Activated CD8-positive, alpha-beta T cell treated with anti-CD3 and anti-CD28 coated beads for 36 hours (primary cell): ENCODE results near the gene CXADR. TPM values are rescaled to one million over a fixed set of nuclear protein-coding genes. Genes with fewer than 3 reads are reported as not detected.

Source experiments
- ATAC-seq: fragments of 200-7000 bp; cut with Tn5 transposase; one replicate; pipeline ENCODE4 v1.10.0; 2021; ENCODE audit warnings: mild to moderate bottlenecking, moderate library complexity
- CTCF ChIA-PET: fragments of 350-600 bp; sonication (Branson Sonifier 250); formaldehyde crosslinking; loops from one replicate; lab custom pipeline; 2021; ENCODE audit warnings: antibody characterized with exemption; lab: Charles Lee
- POLR2A ChIA-PET: fragments of 350-600 bp; sonication (Branson Sonifier 250); formaldehyde crosslinking; loops from one replicate; lab custom pipeline; 2021; ENCODE audit warnings: antibody characterized with exemption; lab: Charles Lee
- DNase-seq: peaks from one replicate; pipeline ENCODE4 v3.0.0-alpha.2; 2020
- H3K27ac Mint-ChIP-seq: one replicate; pipeline ENCODE4 v1.8.0; 2021; ENCODE audit warnings: mild to moderate bottlenecking, mixed read lengths
- H3K27me3 Mint-ChIP-seq: one replicate; pipeline ENCODE4 v1.8.0; 2021; ENCODE audit warnings: mixed read lengths
- H3K36me3 Mint-ChIP-seq: one replicate; pipeline ENCODE4 v1.8.0; 2021; ENCODE audit warnings: low read depth, mixed read lengths
- H3K4me1 Mint-ChIP-seq: one replicate; pipeline ENCODE4 v1.8.0; 2021; ENCODE audit warnings: low read depth, mixed read lengths
- H3K4me3 Mint-ChIP-seq: one replicate; pipeline ENCODE4 v1.8.0; 2021; ENCODE audit warnings: mild to moderate bottlenecking, moderate library complexity, mixed read lengths
- H3K9me3 Mint-ChIP-seq: one replicate; pipeline ENCODE4 v1.8.0; 2021; ENCODE audit warnings: mixed read lengths
- intact Hi-C: fragments of 100-400 bp; cut with micrococcal nuclease; formaldehyde crosslinking; loops from one replicate; pipeline ENCODE4 v1.10.0; 2022
- total RNA-seq, 2 experiments: library from RNA; stranded (reverse); gene quantifications; one replicate each; pipeline ENCODE4 v1.2.3, GENCODE V29; 2021
- TF ChIP-seq, protein P1 (sequence below): fragments of 200-600 bp; IDR thresholded peaks from one replicate; pipeline ENCODE4 v1.8.0; 2022; ENCODE audit warnings: antibody characterized with exemption, mild to moderate bottlenecking

The CXADR gene
- total RNA-seq, 2 experiments from 2014 or later: 0.20 to 0.29 TPM

DNA sequence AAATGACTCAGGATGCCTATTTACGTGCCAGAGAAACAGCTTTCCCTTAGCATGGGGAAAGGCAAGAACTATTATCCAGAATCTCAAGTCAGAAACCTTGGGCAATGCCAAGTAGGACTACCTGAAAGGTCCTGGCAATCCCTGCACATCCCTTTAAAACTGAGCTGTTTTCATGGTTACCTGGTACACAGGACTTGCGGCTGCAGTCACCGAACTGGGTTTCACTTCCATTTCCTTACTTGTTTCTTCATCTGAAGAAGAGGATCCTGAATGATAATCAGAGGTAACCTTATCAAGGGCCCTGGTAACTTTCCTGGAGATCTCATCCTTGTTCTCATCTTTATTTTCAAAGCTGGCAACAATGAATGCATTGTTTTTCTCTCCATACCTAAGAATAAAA, 85.6 kb downstream of the CXADR start:
- CTCF ChIA-PET: interaction anchor here (1.0 to 1.3 kb wide), 3 partner anchors 12 to 44 kb away, joined by 3 to 4 read pairs (median 4); no protein-coding TSS in a partner anchor
- intact Hi-C loops: no loop called here
- no peak for DNase-seq
- POLR2A ChIA-PET: interaction anchor here (1.1 to 1.6 kb wide), 2 partner anchors 11 to 13 kb away, joined by 3 to 6 read pairs; no protein-coding TSS in a partner anchor
- Mint-ChIP-seq H3K9me3 (no peaks in the 10 kb centered on the region), H3K27ac (no peak overlapping the region), H3K4me1 (peaks cover 12% of the 10 kb centered on the region), H3K27me3 (no peaks in the 10 kb centered on the region), H3K36me3 (peaks cover 53% of the 10 kb centered on the region), H3K4me3 (no peak overlapping the region)
- ATAC-seq: no peak
- TF ChIP-seq, protein P1, sequence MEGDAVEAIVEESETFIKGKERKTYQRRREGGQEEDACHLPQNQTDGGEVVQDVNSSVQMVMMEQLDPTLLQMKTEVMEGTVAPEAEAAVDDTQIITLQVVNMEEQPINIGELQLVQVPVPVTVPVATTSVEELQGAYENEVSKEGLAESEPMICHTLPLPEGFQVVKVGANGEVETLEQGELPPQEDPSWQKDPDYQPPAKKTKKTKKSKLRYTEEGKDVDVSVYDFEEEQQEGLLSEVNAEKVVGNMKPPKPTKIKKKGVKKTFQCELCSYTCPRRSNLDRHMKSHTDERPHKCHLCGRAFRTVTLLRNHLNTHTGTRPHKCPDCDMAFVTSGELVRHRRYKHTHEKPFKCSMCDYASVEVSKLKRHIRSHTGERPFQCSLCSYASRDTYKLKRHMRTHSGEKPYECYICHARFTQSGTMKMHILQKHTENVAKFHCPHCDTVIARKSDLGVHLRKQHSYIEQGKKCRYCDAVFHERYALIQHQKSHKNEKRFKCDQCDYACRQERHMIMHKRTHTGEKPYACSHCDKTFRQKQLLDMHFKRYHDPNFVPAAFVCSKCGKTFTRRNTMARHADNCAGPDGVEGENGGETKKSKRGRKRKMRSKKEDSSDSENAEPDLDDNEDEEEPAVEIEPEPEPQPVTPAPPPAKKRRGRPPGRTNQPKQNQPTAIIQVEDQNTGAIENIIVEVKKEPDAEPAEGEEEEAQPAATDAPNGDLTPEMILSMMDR: no peak

DNA sequence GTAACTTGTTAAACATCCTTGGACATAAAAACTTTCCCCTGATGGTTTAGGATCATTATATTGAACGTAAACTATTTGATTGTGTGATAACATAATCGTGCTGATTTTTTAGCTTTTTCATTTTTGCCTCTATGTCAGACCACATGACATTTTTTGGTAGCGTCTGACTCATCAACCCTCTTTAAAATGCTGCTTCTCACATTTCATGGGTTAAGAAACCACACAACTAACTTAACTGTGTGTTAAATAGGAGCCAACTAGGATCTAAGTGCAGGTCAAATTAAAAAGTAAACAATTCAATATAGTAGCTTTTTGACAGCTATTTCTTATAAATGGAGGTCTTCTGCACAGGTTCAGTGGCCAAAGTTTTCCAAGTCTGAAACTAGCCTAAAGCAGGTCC, 90.0 kb downstream of the CXADR start:
- Mint-ChIP-seq H3K27ac (no peak overlapping the region), H3K9me3 (no peaks in the 10 kb centered on the region), H3K27me3 (no peaks in the 10 kb centered on the region), H3K36me3 (peaks cover 51% of the 10 kb centered on the region), H3K4me3 (no peak overlapping the region), H3K4me1 (peaks cover 24% of the 10 kb centered on the region)
- intact Hi-C loops: no loop called here
- POLR2A ChIA-PET: no interaction called here
- ATAC-seq (no peak), DNase-seq (no peak)
- TF ChIP-seq, protein P1: no peak
- CTCF ChIA-PET: interaction anchor here (1.0 to 1.6 kb wide), 3 partner anchors 9 to 216 kb away, joined by 3 to 5 read pairs (median 5); no protein-coding TSS in a partner anchor

DNA sequence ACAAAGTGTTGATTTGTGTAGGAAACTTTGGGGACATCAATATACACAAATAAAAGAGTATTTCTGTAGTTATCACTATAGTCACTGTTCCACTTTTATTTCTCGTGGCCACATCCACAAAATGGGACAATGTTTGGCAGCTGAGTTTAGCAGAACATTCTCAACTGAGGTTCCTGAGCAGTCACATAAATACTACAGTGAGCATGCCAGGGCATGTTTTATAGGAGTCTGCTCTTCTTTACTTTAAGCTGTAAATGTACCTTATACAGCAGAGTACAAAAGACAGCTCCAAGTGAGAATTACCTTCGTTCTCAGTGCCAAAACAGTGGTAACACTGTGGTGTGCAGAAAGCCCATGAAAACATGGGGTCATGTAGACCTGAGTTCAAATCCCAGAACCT, 94.8 kb downstream of the CXADR start:
- no peaks in the 10 kb centered on the region for H3K27me3 Mint-ChIP-seq
- ChIA-PET CTCF (no interaction called here), POLR2A (no interaction called here)
- no peaks in the 10 kb centered on the region for H3K9me3 Mint-ChIP-seq
- ATAC-seq (no peak), DNase-seq (no peak)
- no peak overlapping the region for H3K4me3 Mint-ChIP-seq
- peaks cover 62% of the 10 kb centered on the region for H3K36me3 Mint-ChIP-seq
- H3K4me1 Mint-ChIP-seq: peaks cover 46% of the 10 kb centered on the region
- no peak overlapping the region for H3K27ac Mint-ChIP-seq
- intact Hi-C loops: no loop called here
- TF ChIP-seq, protein P1: no peak

DNA sequence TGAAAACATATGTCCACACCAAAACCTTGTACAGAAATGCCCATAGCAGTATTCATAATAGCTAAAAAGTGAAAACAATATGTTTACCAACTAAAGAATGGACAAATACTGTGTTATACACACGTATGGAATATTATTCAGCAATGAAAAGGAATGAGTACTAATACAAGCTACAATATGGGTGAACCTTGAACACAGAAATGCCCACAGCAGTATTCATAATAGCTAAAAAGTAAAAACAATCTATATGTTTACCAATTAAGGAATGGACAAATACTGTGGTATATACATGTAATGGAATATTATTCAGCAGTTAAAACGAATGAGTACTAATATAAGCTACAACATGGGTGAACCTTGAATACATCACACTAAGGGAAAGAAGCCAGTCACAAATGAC, 96.8 kb downstream of the CXADR start:
- Mint-ChIP-seq H3K36me3 (peaks cover 46% of the 10 kb centered on the region), H3K4me1 (peaks cover 31% of the 10 kb centered on the region), H3K27ac (no peak overlapping the region), H3K9me3 (no peaks in the 10 kb centered on the region), H3K27me3 (no peaks in the 10 kb centered on the region), H3K4me3 (no peak overlapping the region)
- TF ChIP-seq, protein P1: no peak
- CTCF ChIA-PET: interaction anchor here (0.7 to 1.2 kb wide), 2 partner anchors 8 to 11 kb away, joined by 4 read pairs; no protein-coding TSS in a partner anchor
- DNase-seq (no peak), ATAC-seq (no peak)
- POLR2A ChIA-PET: interaction anchor here (0.8 kb wide), 1 partner anchor 11 kb away, joined by 3 read pairs; no protein-coding TSS in a partner anchor
- intact Hi-C loops: loop anchor here (10.0 kb wide), 1 partner anchor 175 kb away; no protein-coding TSS in a partner anchor

DNA sequence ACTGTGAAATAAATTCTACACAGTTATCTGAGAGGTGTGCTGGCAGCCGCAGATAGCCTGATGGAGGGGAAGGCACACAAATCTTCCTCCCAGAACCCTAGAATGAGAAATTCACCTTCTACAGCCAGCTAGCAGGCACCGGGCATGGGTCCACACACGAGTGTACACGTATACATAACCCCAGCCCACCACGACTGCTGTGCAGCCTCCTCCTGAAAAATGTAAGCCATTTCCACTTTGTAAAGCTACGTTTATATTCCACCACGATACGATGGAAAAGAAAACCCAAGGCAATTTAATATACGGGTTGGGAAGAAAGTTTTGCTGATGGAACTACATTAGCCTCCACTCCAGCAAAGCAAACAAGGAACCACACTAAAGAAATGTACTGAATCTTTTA, 98.1 kb downstream of the CXADR start:
- Mint-ChIP-seq H3K4me1 (peaks cover 31% of the 10 kb centered on the region), H3K27ac (peak overlapping the region; percentile 95), H3K27me3 (no peaks in the 10 kb centered on the region), H3K4me3 (peak overlapping the region; percentile 83), H3K36me3 (peaks cover 44% of the 10 kb centered on the region), H3K9me3 (no peaks in the 10 kb centered on the region)
- DNase-seq (peak; percentile 12), ATAC-seq (no peak)
- intact Hi-C loops: loop anchor here (10.0 kb wide), 1 partner anchor 174 kb away; no protein-coding TSS in a partner anchor
- ChIA-PET POLR2A (interaction anchor here (0.7 to 1.6 kb wide), 3 partner anchors 9 to 173 kb away, joined by 3 to 8 read pairs (median 6); no protein-coding TSS in a partner anchor), CTCF (interaction anchor here (0.7 to 1.5 kb wide), 4 partner anchors 9 to 225 kb away, joined by 3 to 4 read pairs (median 4); no protein-coding TSS in a partner anchor)
- TF ChIP-seq, protein P1: no peak
